Skeletal muscle tissue (tissue), 4 donors: ENCODE results near the gene GHRHR. TPM values are rescaled to one million over a fixed set of nuclear protein-coding genes. Genes with fewer than 3 reads are reported as not detected.

ENCODE experiments used
- H3K27ac ChIP-seq: one replicate; pipeline ENCODE4 v1.7.0; 2013; ENCODE audit warnings: mild to moderate bottlenecking, low read depth, low read length, inconsistent platforms
- H3K27me3 ChIP-seq, 3 donors: one replicate each; pipeline ENCODE4 v1.7.0; 2013; ENCODE audit warnings: low read length in 3 of 3; ENCODE audit not compliant: control insufficient read depth in 3 of 3, insufficient read depth in 3 of 3
- H3K36me3 ChIP-seq, 3 donors: one replicate each; pipeline ENCODE4 v1.7.0; 2013; ENCODE audit warnings: low read length in 3 of 3; ENCODE audit not compliant: control insufficient read depth in 3 of 3, insufficient read depth in 3 of 3
- H3K4me1 ChIP-seq, 3 donors: one replicate each; pipeline ENCODE4 v1.7.0; 2013; ENCODE audit warnings: low read length in 3 of 3, mild to moderate bottlenecking in 3 of 3; ENCODE audit not compliant: control insufficient read depth in 3 of 3, insufficient read depth in 3 of 3
- H3K4me3 ChIP-seq, 3 donors: one replicate each; pipeline ENCODE4 v1.7.0; 2013; ENCODE audit warnings: low read length in 3 of 3
- H3K9ac ChIP-seq, 3 donors: one replicate each; pipeline ENCODE4 v1.7.0; 2013; ENCODE audit warnings: low read length in 3 of 3, mild to moderate bottlenecking in 3 of 3, moderate library complexity in 2 of 3, low read depth in 1 of 3
- H3K9me3 ChIP-seq, 3 donors: one replicate each; pipeline ENCODE4 v1.7.0; 2013; ENCODE audit warnings: low read length in 3 of 3; ENCODE audit not compliant: control insufficient read depth in 3 of 3
- total RNA-seq: library from RNA; depleted of rRNA; stranded (reverse); fragments of >200 nt; gene quantifications from one replicate; pipeline ENCODE4 v1.2.3, GENCODE V29; 2014
- donor health status: Osteomylitis.

Gene GHRHR
- total RNA-seq, 1 donor from 2014 or later, result not detected

DNA sequence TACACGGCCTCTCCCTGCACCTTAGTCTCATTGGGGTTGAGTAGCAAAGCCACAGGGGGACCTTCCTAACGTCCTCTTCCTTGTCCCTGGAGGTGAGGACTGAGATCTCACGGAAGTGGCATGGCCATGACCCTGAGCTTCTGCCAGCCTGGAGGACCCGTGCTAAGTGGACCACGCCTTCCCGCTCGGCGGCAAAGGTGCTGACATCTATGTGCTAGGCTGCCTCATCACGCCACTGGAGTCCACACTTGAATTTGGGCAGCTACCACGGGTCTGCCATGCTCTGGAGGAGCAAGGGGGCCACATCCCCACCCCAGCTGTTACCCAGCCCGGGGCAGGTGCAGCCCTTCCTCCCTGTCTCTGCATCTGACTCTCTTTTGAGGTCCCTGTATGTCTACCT is 15.3 kb downstream of the GHRHR start:
- Histone ChIP-seq H3K27ac (no peak overlapping the region), H3K4me3 (no peak overlapping the region), H3K36me3 (no peaks in the 10 kb centered on the region)

GRCh38 chr7:30980194-30980593 is 16.4 kb downstream of the GHRHR start:
- H3K27ac ChIP-seq, result no peak overlapping the region
- no peak overlapping the region for H3K9ac ChIP-seq
- no peaks in the 10 kb centered on the region for H3K36me3 ChIP-seq
- no peaks in the 10 kb centered on the region for H3K9me3 ChIP-seq
- no peaks in the 10 kb centered on the region for H3K4me1 ChIP-seq
- no peak overlapping the region for H3K4me3 ChIP-seq
- peaks cover 0 to 6% (median 4%) of the 10 kb centered on the region in 3 donors for H3K27me3 ChIP-seq

More for the DNA sequence above, 15.3 kb downstream of the GHRHR start:
- H3K4me1 ChIP-seq, result peaks cover 0 to 2% (median 0%) of the 10 kb centered on the region in 3 donors
- no peak overlapping the region for H3K9ac ChIP-seq
- H3K27me3 ChIP-seq, result peaks cover 0 to 6% (median 4%) of the 10 kb centered on the region in 3 donors
- no peaks in the 10 kb centered on the region for H3K9me3 ChIP-seq

DNA sequence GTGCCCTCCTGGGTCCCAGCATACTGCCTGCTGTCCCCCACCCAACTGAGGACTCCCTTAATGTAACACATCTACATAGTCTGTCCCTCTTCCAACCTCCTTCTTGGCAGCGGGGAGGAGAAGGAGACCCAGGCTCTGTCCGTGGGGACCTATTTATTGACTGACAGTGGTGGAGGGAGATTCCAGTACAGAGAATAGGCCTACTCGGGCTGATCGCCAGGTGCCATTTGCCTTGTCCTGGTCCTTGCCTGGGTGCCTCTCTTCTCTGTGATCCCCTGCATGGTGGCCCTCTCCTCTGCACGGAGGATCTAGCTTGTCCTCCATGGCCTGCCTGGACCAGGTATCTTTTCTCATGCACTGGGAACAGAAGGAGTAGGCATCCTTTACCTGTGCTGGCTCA is 17.0 kb downstream of the GHRHR start:
- no peak overlapping the region for H3K27ac ChIP-seq
- H3K36me3 ChIP-seq, result no peaks in the 10 kb centered on the region
- no peaks in the 10 kb centered on the region for H3K9me3 ChIP-seq
- H3K4me1 ChIP-seq, result no peaks in the 10 kb centered on the region
- no peak overlapping the region for H3K9ac ChIP-seq
- no peak overlapping the region for H3K4me3 ChIP-seq
- H3K27me3 ChIP-seq, result peaks cover 0 to 6% (median 4%) of the 10 kb centered on the region in 3 donors

- Histone ChIP-seq H3K36me3 (no peaks in the 10 kb centered on the region), H3K4me3 (no peak overlapping the region), H3K4me1 (peaks cover 0 to 4% (median 0%) of the 10 kb centered on the region in 3 donors), H3K27me3 (peaks cover 0 to 4% (median 3%) of the 10 kb centered on the region in 3 donors), H3K27ac (no peak overlapping the region), H3K9me3 (no peaks in the 10 kb centered on the region), H3K9ac (no peak overlapping the region)
Measured at GRCh38 chr7:30983042-30983913, 19.5 kb downstream of the GHRHR start.

DNA sequence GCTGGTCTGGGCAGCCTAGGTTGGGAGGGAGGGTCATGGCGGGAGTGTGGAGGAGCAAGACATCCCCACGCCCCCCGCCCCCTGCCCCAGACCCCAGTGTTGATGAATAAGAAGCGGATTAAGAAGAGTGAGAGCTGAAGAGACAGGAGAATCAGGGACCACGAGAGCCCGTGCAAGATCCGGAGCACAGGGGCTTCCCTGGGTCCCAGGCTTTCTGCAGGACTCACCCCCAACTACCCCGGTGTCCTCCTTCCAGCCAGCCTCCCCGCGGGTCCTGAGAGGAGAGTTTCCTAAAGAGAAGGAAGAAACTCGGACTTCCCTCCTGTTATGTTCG is 20.1 kb downstream of the GHRHR start:
- H3K36me3 ChIP-seq, result no peaks in the 10 kb centered on the region
- no peak overlapping the region for H3K4me3 ChIP-seq
- H3K27ac ChIP-seq, result no peak overlapping the region
- peaks cover 1 to 7% (median 5%) of the 10 kb centered on the region in 3 donors for H3K4me1 ChIP-seq
- H3K9ac ChIP-seq, result no peak overlapping the region
- peaks cover 0 to 4% (median 3%) of the 10 kb centered on the region in 3 donors for H3K27me3 ChIP-seq
- H3K9me3 ChIP-seq, result no peaks in the 10 kb centered on the region

DNA sequence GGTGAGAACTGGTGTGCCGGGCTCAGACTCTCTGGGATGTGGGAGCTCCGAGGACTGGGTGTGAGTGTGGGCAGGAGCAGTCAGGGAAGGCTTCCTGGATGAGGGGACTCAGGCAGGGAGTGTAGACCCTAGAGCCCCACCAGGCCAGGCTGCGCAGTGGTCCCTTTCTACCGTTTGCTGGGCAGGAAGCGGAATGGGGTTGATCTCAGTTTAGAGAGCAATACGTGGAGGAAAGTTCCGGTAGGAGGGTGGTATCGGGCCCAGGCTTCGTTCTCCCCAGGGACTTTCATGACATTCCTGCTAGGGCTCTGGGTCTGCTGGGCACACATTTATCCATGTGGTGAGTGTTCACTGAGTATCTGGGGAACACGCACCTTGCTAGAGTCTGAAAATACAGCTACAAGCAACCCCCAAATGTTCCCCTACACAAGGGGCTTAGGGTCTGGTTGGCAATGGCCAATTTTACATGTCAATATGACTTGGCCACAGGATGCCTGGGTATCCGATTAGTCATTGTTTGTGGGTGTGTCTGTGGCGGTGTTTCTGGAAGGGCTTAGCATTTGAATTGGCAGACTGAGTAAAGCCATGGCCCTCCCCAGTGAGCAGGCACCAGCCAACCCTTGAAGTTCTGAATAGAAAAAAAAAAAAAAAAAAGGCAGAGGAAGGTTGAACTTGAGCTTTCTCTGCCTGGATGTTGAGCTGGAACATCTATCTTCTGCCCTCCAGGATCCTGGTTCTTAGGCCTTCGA is 20.8 kb downstream of the GHRHR start:
- H3K36me3 ChIP-seq, result no peaks in the 10 kb centered on the region
- no peak overlapping the region for H3K27ac ChIP-seq
- H3K4me1 ChIP-seq, result peaks cover 3 to 7% (median 6%) of the 10 kb centered on the region in 3 donors
- H3K4me3 ChIP-seq, result no peak overlapping the region
- peaks cover 0 to 4% (median 3%) of the 10 kb centered on the region in 3 donors for H3K27me3 ChIP-seq
- no peaks in the 10 kb centered on the region for H3K9me3 ChIP-seq
- no peak overlapping the region for H3K9ac ChIP-seq

GRCh38 chr7:30985756-30986155 is 22.0 kb downstream of the GHRHR start:
- H3K27ac ChIP-seq, result no peak overlapping the region
- no peaks in the 10 kb centered on the region for H3K36me3 ChIP-seq
- H3K27me3 ChIP-seq, result peaks cover 0 to 8% (median 4%) of the 10 kb centered on the region in 3 donors
- H3K9me3 ChIP-seq, result no peaks in the 10 kb centered on the region
- H3K9ac ChIP-seq, result no peak overlapping the region
- peaks cover 3 to 7% (median 6%) of the 10 kb centered on the region in 3 donors for H3K4me1 ChIP-seq
- no peak overlapping the region for H3K4me3 ChIP-seq

GRCh38 chr7:30986331-30986730 is 22.6 kb downstream of the GHRHR start:
- no peaks in the 10 kb centered on the region for H3K9me3 ChIP-seq
- H3K27me3 ChIP-seq, result peaks cover 0 to 7% (median 5%) of the 10 kb centered on the region in 3 donors
- H3K27ac ChIP-seq, result no peak overlapping the region
- no peaks in the 10 kb centered on the region for H3K36me3 ChIP-seq
- H3K4me1 ChIP-seq, result peaks cover 3 to 7% (median 6%) of the 10 kb centered on the region in 3 donors
- no peak overlapping the region for H3K9ac ChIP-seq
- no peak overlapping the region for H3K4me3 ChIP-seq

- H3K27ac ChIP-seq, result no peak overlapping the region
- H3K36me3 ChIP-seq, result no peaks in the 10 kb centered on the region
- H3K9ac ChIP-seq, result no peak overlapping the region
- peaks cover 3 to 7% (median 6%) of the 10 kb centered on the region in 3 donors for H3K4me1 ChIP-seq
- H3K27me3 ChIP-seq, result peaks cover 0 to 7% (median 5%) of the 10 kb centered on the region in 3 donors
- no peaks in the 10 kb centered on the region for H3K9me3 ChIP-seq
- H3K4me3 ChIP-seq, result no peak overlapping the region
Measured at GRCh38 chr7:30986738-30987137, 23.0 kb downstream of the GHRHR start.

GRCh38 chr7:30987178-30987577 is 23.4 kb downstream of the GHRHR start:
- Histone ChIP-seq H3K9ac (no peak overlapping the region), H3K4me3 (no peak overlapping the region), H3K9me3 (no peaks in the 10 kb centered on the region), H3K4me1 (peaks cover 3 to 7% (median 6%) of the 10 kb centered on the region in 3 donors), H3K27me3 (peaks cover 0 to 7% (median 5%) of the 10 kb centered on the region in 3 donors), H3K27ac (no peak overlapping the region), H3K36me3 (no peaks in the 10 kb centered on the region)
